K562 (cell line): ENCODE data around the gene KLHL22.

Experiments
- ATF7 ChIP-seq: fragments of 450-650 bp; IDR thresholded peaks from 2 replicates; pipeline ENCODE4 v1.7.1; 2014; ENCODE audit warnings: mild to moderate bottlenecking, moderate library complexity
- EP300 ChIP-seq: IDR thresholded peaks from 2 replicates; pipeline ENCODE4 v1.6.1; 2012; ENCODE audit warnings: low read length, improper control_type of control experiment
- FIP1L1 ChIP-seq: fragments of 200-400 bp; formaldehyde crosslinking; IDR thresholded peaks from 2 replicates; pipeline ENCODE4 v1.6.1; 2018; ENCODE audit warnings: mild to moderate bottlenecking, low read depth, low read length; ENCODE audit not compliant: poor library complexity, severe bottlenecking
- KDM2B ChIP-seq: fragments of 250-450 bp; sonication (Bioruptor Pico); IDR thresholded peaks from 2 replicates; pipeline ENCODE4 v1.8.0; 2021; ENCODE audit warnings: mild to moderate bottlenecking, moderate library complexity
- MYC ChIP-seq, 2 experiments: fragments of 250-450 bp in 1 of 2; sonication (Bioruptor Pico) in 1 of 2; IDR thresholded peaks; 2 replicates each; pipeline versions ENCODE4 v1.5.1 to v1.6.1; 2012 to 2021; ENCODE audit warnings: low read depth in 2 of 2, borderline replicate concordance in 1 of 2, improper control_type of control experiment in 1 of 2, low read length in 1 of 2, mild to moderate bottlenecking in 1 of 2, moderate library complexity in 1 of 2
- NFE2L1 ChIP-seq: fragments of 450-650 bp; IDR thresholded peaks from 2 replicates; pipeline ENCODE4 v1.6.1; 2016; ENCODE audit warnings: missing genetic modification characterization, low read depth, mild to moderate bottlenecking, missing compliant biosample characterization, moderate library complexity, borderline replicate concordance
- POLR2AphosphoS5 ChIP-seq: IDR thresholded peaks from 2 replicates; pipeline ENCODE4 v1.6.1; 2011; ENCODE audit warnings: mild to moderate bottlenecking, low read depth, low read length, moderate library complexity; ENCODE audit not compliant: control insufficient read depth, insufficient read depth
- ZNF24 ChIP-seq: fragments of 450-650 bp; IDR thresholded peaks from 2 replicates; pipeline ENCODE4 v1.6.1; 2016
- TF ChIP-seq, protein P1 (sequence below), 3 experiments: IDR thresholded peaks in 2 of 3; conservative IDR thresholded peaks in 1 of 3; 2 replicates each; pipeline ENCODE4 v1.5.1; 2011 to 2012; ENCODE audit warnings: low read length in 3 of 3, mild to moderate bottlenecking in 3 of 3, control low read depth in 2 of 3, improper control_type of control experiment in 1 of 3, inconsistent platforms in 1 of 3, low read depth in 1 of 3, mixed read lengths in 1 of 3, moderate library complexity in 1 of 3; ENCODE audit not compliant: insufficient read depth in 2 of 3

DNA sequence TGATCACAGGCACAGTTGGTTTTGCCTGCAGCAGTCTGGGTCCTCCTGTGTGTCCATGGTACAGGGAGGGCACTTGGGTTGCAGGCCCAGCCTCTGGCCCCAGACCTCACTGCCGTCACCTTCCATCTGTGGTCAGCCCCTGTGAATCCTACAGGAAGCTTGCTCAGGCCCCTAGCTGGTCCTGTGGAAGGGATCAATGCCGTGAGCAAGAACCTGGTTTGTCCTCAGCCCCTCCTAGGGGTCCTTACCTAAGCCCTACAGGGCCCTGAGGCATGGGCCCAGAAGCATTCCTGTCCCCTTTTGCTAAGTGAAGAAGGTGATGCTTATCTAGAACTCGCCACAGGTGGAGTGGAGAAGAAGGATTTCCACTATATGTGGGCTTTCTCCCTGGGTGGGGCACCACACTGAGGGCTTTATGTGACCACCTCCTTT is 41.7 kb upstream of the KLHL22 start:
- TF ChIP-seq POLR2AphosphoS5 (no peak), KDM2B (CRISPR knock-in tag) (no peak), MYC (IDR thresholded peaks at IDR 0.05; ENCODE audit: low read depth, low read length) (no peak), MYC (CRISPR knock-in tag; IDR thresholded peaks at IDR 0.05; ENCODE audit: borderline replicate concordance, low read depth) (no peak), FIP1L1 (no peak), NFE2L1 (no peak), EP300 (no peak), ATF7 (no peak), ZNF24 (no peak)
- TF ChIP-seq, protein P1, sequence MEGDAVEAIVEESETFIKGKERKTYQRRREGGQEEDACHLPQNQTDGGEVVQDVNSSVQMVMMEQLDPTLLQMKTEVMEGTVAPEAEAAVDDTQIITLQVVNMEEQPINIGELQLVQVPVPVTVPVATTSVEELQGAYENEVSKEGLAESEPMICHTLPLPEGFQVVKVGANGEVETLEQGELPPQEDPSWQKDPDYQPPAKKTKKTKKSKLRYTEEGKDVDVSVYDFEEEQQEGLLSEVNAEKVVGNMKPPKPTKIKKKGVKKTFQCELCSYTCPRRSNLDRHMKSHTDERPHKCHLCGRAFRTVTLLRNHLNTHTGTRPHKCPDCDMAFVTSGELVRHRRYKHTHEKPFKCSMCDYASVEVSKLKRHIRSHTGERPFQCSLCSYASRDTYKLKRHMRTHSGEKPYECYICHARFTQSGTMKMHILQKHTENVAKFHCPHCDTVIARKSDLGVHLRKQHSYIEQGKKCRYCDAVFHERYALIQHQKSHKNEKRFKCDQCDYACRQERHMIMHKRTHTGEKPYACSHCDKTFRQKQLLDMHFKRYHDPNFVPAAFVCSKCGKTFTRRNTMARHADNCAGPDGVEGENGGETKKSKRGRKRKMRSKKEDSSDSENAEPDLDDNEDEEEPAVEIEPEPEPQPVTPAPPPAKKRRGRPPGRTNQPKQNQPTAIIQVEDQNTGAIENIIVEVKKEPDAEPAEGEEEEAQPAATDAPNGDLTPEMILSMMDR (IDR thresholded peaks at IDR 0.05 in 2 of 3, conservative IDR thresholded peaks at IDR 0.05 in 1 of 3; ENCODE audit: insufficient read depth in 2 of 3, low read depth in 1 of 3, low read length in 3 of 3): no peak
